ENCODE measurements around the gene SNED1. TPM values are rescaled to one million over a fixed set of nuclear protein-coding genes. Genes with fewer than 3 reads are reported as not detected.

The SNED1 gene
- polyA plus RNA-seq, 3 donors from 2014 or later: 0.24 to 0.56 TPM; not detected in 1

- Mint-ChIP-seq H3K36me3 (no peaks in the 10 kb centered on the region), H3K4me1 (no peaks in the 10 kb centered on the region)
- no peak for DNase-seq
Measured at GRCh38 chr2:240964704-240965295, 33.6 kb upstream of the SNED1 start.

GRCh38 chr2:240965296-240965904, 33.0 kb upstream of the SNED1 start:
- Mint-ChIP-seq H3K36me3 (no peaks in the 10 kb centered on the region), H3K27me3 (ENCODE audit: low read depth in 3 of 3) (no peaks in the 10 kb centered on the region), H3K9me3 (no peaks in the 10 kb centered on the region), H3K27ac (no peak overlapping the region), H3K4me3 (no peak overlapping the region), H3K4me1 (no peaks in the 10 kb centered on the region)
- no peak for DNase-seq

More at GRCh38 chr2:240964704-240965295, 33.6 kb upstream of the SNED1 start:
- no peak overlapping the region for H3K4me3 Mint-ChIP-seq
- H3K27ac Mint-ChIP-seq: no peak overlapping the region
- no peaks in the 10 kb centered on the region for H3K9me3 Mint-ChIP-seq
- no peaks in the 10 kb centered on the region for H3K27me3 Mint-ChIP-seq (ENCODE audit: low read depth in 3 of 3)

DNA sequence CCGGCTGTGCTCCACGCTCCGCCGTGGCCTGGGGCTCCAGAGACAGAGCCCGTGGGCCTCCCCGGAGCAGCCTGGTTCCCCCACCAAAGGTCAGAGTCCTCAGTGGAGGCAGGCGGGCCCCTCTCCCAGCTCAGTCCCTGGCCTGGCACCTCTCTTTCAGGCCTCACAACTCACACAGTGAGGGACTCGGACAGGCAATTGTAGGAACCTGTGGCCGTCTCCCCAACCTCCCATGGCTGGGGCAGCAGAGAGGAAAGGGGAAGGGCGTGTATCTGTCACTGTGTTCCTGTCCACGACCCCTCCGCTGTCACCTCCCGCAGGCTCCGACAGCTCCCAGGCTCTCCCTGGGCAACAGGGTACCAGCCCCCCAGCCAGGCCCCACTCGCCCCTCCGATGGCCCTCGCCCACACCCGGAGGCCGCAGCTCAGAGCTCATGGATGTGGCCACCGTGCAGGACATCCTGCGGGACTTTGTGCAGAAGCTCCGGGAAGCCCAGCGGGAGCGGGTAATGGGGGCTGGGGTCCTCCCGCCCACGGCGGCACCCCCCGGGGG, 32.4 kb upstream of the SNED1 start:
- Mint-ChIP-seq H3K4me3 (no peak overlapping the region), H3K27ac (no peak overlapping the region), H3K36me3 (no peaks in the 10 kb centered on the region), H3K27me3 (ENCODE audit: low read depth in 3 of 3) (no peaks in the 10 kb centered on the region), H3K9me3 (no peaks in the 10 kb centered on the region), H3K4me1 (no peaks in the 10 kb centered on the region)
- DNase-seq: no peak

DNA sequence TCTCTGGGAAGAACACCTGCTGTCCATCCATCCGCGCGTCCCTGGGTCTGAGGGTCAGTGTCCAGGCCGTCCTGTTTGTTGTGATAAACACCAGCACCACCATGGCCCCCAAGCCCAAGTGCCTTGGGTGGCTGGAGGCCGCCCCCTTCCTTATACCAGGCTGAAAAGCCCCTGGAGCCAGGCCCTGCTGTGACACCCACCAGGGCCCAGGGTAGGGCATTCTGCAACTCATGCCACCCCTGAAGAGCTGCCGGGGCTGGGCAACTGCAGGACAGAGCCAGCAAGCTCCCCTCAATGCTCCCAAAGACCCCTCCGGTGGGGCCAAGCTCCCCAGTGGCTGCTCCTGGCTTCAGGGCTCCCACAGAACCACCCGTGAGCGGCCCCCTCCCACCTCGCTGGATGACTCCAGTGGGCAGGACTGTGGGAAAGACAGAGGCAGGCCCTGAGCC, 31.9 kb upstream of the SNED1 start:
- Mint-ChIP-seq H3K9me3 (no peaks in the 10 kb centered on the region), H3K36me3 (no peaks in the 10 kb centered on the region), H3K4me1 (no peaks in the 10 kb centered on the region), H3K27me3 (ENCODE audit: low read depth in 3 of 3) (peaks cover 0 to under 1% (median 0%) of the 10 kb centered on the region in 3 donors), H3K4me3 (no peak overlapping the region), H3K27ac (no peak overlapping the region)
- DNase-seq: no peak

DNA sequence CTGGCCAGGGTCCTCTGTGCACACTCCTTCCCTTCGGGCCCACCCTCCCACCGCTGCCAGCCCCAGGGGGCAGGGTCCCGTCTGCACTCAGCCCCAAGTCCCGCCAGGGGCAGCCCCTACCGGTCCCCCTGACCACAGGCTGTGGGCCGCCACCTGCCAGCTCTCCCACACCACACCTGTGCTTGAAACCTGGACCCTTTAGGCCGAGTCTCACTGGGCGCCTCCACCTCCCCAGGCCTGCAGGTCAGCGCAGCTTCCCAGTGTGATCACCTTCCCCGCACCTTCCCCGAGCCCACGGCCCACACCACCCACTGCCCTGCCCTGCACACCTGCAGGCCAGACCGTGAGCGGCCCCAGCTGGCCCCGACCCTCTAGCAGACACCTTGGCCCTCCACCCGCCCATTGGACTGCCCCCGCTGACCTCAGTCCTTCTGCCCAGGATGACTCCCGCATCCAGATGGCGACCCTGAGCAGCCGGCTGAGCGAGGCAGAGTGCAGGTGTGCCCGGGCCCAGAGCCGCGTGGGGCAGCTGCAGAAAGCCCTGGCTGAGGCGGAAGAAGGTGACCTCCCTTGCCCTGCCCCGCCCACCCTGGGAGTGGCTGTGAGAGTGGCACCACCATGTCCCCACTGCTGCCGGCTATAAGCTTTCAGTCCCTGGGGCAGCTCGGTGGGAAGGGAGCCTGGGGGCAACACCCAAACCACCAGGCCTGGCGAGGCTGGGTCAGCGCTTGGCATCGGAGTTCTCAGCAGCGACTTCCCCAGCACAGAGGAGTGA, 31.3 kb upstream of the SNED1 start:
- Mint-ChIP-seq H3K27me3 (ENCODE audit: low read depth in 3 of 3) (peaks cover 0 to 2% (median 0%) of the 10 kb centered on the region in 3 donors), H3K9me3 (no peaks in the 10 kb centered on the region), H3K4me3 (no peak overlapping the region), H3K27ac (no peak overlapping the region), H3K4me1 (no peaks in the 10 kb centered on the region), H3K36me3 (no peaks in the 10 kb centered on the region)
- DNase-seq: no peak

GRCh38 chr2:240967681-240968621, 30.5 kb upstream of the SNED1 start:
- no peak for DNase-seq
- Mint-ChIP-seq H3K4me1 (no peaks in the 10 kb centered on the region), H3K4me3 (no peak overlapping the region), H3K27ac (no peak overlapping the region), H3K9me3 (no peaks in the 10 kb centered on the region), H3K36me3 (no peaks in the 10 kb centered on the region), H3K27me3 (ENCODE audit: low read depth in 3 of 3) (peaks cover 0 to 2% (median 0%) of the 10 kb centered on the region in 3 donors)

DNA sequence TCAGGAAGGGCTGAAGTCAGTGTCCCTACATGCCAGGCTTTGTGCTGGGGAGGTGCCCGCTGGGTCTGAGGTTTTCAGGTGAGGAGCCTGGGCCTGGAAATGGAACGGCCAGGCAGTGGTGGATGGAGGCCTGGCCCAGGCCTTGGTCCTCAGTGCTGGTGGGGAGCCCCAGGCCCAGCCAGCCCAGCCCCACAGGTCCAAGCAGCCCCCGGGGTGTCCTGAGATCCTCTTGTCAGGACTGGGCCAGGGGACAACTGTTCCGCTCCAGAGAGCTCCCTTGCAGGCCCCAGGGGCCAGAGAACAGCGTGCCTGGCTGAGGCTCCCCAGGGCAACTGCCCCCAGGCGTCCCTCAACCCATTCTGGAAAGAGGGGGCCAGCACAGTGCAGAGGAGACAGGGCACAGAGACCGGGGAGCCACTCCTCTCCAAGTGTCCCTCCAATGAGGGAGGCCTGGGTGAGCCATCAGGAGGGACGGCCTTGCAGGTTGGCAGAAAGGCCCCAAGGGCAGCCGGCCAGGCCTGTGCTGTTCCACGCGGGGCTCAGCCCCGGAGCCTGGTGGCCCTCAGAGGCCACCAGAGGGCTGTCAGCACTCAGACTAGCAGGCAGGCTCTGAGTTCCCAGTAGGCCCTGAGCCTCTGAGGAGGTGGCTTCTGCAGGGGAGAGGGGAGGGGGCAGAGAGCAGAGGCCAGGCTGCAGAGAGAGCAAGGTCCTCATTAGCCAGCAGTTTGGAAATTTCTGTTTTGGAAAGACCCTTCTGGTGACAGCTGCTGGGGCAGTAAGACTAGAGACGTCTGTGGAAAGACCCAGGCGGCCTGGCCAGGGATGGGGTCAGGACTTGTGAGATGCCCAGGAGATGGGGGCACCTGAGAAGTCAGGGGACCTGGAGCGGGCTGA, 29.4 kb upstream of the SNED1 start:
- H3K27me3 Mint-ChIP-seq (ENCODE audit: low read depth in 3 of 3): peaks cover 0 to 2% (median 0%) of the 10 kb centered on the region in 3 donors
- H3K4me3 Mint-ChIP-seq: no peak overlapping the region
- no peaks in the 10 kb centered on the region for H3K36me3 Mint-ChIP-seq
- H3K4me1 Mint-ChIP-seq: no peaks in the 10 kb centered on the region
- no peak overlapping the region for H3K27ac Mint-ChIP-seq
- no peak for DNase-seq
- no peaks in the 10 kb centered on the region for H3K9me3 Mint-ChIP-seq

DNA sequence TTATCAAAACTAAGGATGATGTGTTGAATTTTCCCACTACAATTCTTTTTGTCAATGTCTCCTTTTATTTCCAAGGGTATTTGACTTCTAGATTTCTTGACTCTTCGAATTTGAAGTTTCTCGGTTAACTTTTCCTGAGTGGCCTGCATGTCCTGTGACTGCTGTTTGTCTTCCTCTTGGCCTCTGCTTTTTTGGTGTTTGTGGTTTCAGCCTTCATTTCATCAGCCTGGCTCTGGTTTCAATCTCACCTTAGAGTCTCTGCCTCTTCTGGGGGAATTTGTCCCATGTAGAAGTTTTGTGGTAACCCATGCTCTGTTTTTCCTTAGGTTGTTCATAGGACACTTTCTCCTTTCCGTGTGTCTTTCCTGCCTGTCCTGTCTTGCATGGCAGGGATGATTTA, 28.3 kb upstream of the SNED1 start:
- DNase-seq: no peak
- H3K36me3 Mint-ChIP-seq: no peaks in the 10 kb centered on the region

DNA sequence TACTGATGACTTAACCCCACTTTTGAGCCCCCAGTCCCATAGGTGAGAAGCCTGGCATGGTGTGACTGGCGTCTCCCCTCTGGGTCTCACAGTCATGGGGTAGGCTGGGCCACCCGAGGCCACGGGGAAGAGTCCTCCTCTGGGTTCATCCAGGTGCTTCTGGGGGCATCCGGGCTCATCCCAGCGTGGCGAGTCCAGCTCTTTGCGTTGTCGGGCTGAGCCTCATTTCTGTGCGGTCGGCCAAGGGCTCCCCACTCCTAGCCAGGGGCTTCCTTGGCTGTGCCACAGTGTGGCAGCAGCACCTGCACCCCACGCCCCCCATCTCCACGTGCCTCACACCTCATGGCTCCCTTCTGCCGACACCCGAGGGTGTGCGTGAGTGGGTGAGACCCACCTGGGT, 27.6 kb upstream of the SNED1 start:
- Mint-ChIP-seq H3K27ac (no peak overlapping the region), H3K4me1 (no peaks in the 10 kb centered on the region), H3K36me3 (no peaks in the 10 kb centered on the region), H3K27me3 (ENCODE audit: low read depth in 3 of 3) (peaks cover 0 to 6% (median 2%) of the 10 kb centered on the region in 3 donors), H3K9me3 (no peaks in the 10 kb centered on the region), H3K4me3 (no peak overlapping the region)
- DNase-seq: no peak

More for the DNA sequence above, 28.3 kb upstream of the SNED1 start:
- H3K9me3 Mint-ChIP-seq: no peaks in the 10 kb centered on the region
- no peak overlapping the region for H3K4me3 Mint-ChIP-seq
- H3K27me3 Mint-ChIP-seq (ENCODE audit: low read depth in 3 of 3): peaks cover 0 to 2% (median 2%) of the 10 kb centered on the region in 3 donors
- no peaks in the 10 kb centered on the region for H3K4me1 Mint-ChIP-seq
- H3K27ac Mint-ChIP-seq: no peak overlapping the region

DNA sequence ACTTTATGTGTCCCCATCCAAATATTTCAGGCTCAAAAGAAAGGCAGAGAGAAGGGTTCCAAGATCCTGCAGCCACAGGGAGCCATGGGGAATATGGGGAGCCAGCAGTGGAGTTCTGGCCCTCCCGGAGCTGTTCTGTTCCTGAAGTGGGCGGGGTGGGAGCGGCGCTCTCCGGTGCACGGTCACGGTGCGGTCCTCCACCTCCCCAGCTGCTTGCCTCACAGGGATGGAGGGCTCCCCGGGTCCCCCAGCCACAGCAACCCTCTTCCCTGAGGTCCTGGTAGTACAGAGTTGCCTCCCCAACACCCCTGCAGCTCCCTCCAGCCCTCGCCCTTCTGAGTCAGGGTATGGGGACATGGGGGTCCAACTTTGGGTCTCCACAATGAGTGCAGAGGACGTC, 26.2 kb upstream of the SNED1 start:
- Mint-ChIP-seq H3K4me3 (no peak overlapping the region), H3K27ac (no peak overlapping the region), H3K27me3 (ENCODE audit: low read depth in 3 of 3) (peaks cover 0 to 6% (median 2%) of the 10 kb centered on the region in 3 donors), H3K4me1 (no peaks in the 10 kb centered on the region), H3K9me3 (no peaks in the 10 kb centered on the region), H3K36me3 (no peaks in the 10 kb centered on the region)
- no peak for DNase-seq

DNA sequence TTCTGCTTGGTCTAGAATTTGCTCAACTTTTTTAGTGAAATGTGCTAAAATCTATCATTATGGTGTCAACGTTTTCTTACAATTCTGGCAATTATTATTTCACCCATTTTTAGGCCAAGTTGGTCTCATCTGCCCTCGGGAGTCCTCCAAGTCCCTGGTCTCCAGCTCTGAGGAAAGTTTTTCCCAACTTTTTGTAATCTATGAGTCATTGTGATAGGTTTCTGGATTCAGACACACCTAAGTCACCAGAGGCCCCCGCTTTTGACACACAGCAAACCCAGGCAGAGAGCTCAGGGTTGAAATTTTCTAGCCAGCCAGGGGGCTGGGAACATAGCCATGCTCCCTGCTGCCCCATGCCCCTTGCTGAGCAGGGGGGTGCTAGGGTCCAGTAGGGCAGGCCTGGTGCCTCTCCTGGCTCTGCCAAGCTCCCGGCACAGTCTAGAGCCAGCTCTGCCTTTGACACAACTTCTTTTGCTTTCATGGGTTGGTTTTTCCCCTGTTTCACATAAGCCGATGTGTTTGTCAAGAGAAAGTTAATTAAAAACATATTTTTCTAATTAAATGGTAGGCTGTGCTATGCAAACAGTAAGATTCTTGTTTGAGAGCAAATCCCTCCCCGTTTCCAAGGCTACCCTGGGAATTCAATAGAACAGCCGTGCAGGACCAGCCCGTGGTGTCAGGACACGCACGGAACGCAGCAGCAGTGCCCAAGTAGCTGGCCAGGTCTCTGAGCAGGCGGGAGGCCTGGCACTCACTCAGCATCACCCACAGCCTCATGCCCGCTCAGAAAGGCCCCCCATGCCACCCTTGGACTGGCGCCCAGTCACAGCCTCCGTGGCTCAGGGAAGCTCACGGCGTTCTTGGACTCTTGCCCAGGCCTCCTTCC, 25.5 kb upstream of the SNED1 start:
- no peak overlapping the region for H3K4me3 Mint-ChIP-seq
- DNase-seq: no peak
- H3K36me3 Mint-ChIP-seq: no peaks in the 10 kb centered on the region
- no peaks in the 10 kb centered on the region for H3K9me3 Mint-ChIP-seq
- H3K27ac Mint-ChIP-seq: no peak overlapping the region
- peaks cover 0 to 6% (median 2%) of the 10 kb centered on the region in 3 donors for H3K27me3 Mint-ChIP-seq (ENCODE audit: low read depth in 3 of 3)
- no peaks in the 10 kb centered on the region for H3K4me1 Mint-ChIP-seq

Measured in immature natural killer cell (primary cell).